ENCODE results near the gene DOLPP1. TPM values are rescaled to one million over a fixed set of nuclear protein-coding genes. Genes with fewer than 3 reads are reported as not detected.

The DOLPP1 gene
- total and polyA plus RNA-seq, 2 of the 13 experiments (the other 11 are each of a cell fraction or from before 2014, with no cell fraction given), result 21.0 to 34.1 TPM

DNA sequence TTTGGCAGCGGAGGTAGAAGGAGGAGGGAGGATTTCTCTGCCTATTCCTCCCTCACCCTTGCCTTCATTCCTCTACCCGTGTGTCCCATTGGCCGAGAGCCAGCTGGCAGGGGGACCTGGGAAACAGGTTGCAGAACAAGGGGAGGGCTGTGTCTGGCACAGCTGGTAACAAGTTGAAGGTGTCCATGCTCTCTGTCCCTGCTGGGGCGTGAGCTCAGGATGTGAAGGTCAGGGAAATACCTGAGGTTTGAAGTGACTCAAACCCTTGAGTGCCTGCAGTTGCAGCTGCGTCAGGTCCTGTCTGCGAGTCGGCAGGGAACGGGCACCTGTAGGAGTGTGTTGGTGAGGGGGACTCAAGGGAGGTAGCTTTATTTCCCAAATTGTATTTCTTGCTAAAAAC is 28.3 kb upstream of the DOLPP1 start:
- H3K9me3 ChIP-seq (ENCODE audit: low read length), result no peaks in the 10 kb centered on the region
- DNase-seq (ENCODE audit: low spot score), result no peak
- in situ Hi-C loops (cut with HindIII; ENCODE audit: extremely low pct_ligation_motif_present, low pct_unique_long_range_greater_than_20kb), result no loop called here
- TF ChIP-seq ZNF382 (CRISPR knock-in tag; IDR thresholded peaks at IDR 0.05; ENCODE audit: borderline replicate concordance) (no peak), RFXAP (CRISPR knock-in tag; IDR thresholded peaks at IDR 0.05; ENCODE audit: borderline replicate concordance) (no peak), IRX3 (CRISPR knock-in tag; IDR thresholded peaks at IDR 0.05; ENCODE audit: borderline replicate concordance, low read depth) (no peak), TCF7 (IDR thresholded peaks at IDR 0.05; ENCODE audit: low read depth) (no peak), ZNF354B (CRISPR knock-in tag; IDR thresholded peaks at IDR 0.05) (no peak), NR2F1 (CRISPR knock-in tag; IDR thresholded peaks at IDR 0.05) (no peak), GTF3A (CRISPR knock-in tag; conservative IDR thresholded peaks at IDR 0.05) (no peak)
- TF ChIP-seq, protein P1, sequence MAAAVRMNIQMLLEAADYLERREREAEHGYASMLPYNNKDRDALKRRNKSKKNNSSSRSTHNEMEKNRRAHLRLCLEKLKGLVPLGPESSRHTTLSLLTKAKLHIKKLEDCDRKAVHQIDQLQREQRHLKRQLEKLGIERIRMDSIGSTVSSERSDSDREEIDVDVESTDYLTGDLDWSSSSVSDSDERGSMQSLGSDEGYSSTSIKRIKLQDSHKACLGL (CRISPR knock-in tag; IDR thresholded peaks at IDR 0.05), result no peak
- TF ChIP-seq, protein P2, sequence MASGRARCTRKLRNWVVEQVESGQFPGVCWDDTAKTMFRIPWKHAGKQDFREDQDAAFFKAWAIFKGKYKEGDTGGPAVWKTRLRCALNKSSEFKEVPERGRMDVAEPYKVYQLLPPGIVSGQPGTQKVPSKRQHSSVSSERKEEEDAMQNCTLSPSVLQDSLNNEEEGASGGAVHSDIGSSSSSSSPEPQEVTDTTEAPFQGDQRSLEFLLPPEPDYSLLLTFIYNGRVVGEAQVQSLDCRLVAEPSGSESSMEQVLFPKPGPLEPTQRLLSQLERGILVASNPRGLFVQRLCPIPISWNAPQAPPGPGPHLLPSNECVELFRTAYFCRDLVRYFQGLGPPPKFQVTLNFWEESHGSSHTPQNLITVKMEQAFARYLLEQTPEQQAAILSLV (CRISPR knock-in tag; IDR thresholded peaks at IDR 0.05; ENCODE audit: borderline replicate concordance), result no peak
- TF ChIP-seq, protein P3, sequence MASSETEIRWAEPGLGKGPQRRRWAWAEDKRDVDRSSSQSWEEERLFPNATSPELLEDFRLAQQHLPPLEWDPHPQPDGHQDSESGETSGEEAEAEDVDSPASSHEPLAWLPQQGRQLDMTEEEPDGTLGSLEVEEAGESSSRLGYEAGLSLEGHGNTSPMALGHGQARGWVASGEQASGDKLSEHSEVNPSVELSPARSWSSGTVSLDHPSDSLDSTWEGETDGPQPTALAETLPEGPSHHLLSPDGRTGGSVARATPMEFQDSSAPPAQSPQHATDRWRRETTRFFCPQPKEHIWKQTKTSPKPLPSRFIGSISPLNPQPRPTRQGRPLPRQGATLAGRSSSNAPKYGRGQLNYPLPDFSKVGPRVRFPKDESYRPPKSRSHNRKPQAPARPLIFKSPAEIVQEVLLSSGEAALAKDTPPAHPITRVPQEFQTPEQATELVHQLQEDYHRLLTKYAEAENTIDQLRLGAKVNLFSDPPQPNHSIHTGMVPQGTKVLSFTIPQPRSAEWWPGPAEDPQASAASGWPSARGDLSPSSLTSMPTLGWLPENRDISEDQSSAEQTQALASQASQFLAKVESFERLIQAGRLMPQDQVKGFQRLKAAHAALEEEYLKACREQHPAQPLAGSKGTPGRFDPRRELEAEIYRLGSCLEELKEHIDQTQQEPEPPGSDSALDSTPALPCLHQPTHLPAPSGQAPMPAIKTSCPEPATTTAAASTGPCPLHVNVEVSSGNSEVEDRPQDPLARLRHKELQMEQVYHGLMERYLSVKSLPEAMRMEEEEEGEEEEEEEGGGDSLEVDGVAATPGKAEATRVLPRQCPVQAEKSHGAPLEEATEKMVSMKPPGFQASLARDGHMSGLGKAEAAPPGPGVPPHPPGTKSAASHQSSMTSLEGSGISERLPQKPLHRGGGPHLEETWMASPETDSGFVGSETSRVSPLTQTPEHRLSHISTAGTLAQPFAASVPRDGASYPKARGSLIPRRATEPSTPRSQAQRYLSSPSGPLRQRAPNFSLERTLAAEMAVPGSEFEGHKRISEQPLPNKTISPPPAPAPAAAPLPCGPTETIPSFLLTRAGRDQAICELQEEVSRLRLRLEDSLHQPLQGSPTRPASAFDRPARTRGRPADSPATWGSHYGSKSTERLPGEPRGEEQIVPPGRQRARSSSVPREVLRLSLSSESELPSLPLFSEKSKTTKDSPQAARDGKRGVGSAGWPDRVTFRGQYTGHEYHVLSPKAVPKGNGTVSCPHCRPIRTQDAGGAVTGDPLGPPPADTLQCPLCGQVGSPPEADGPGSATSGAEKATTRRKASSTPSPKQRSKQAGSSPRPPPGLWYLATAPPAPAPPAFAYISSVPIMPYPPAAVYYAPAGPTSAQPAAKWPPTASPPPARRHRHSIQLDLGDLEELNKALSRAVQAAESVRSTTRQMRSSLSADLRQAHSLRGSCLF (CRISPR knock-in tag; IDR thresholded peaks at IDR 0.05; ENCODE audit: borderline replicate concordance), result no peak
- no peaks in the 10 kb centered on the region for H4K20me1 ChIP-seq (ENCODE audit: insufficient read depth, low read length)
- CTCF ChIA-PET (ENCODE audit: low intra/inter-chr PET ratio, low total read pairs), result no interaction called here
- POLR2A ChIA-PET, result no interaction called here
- H2AFZ ChIP-seq (ENCODE audit: low read length), result no peak overlapping the region
- H3K4me1 ChIP-seq (ENCODE audit: insufficient read depth, low read length), result peaks cover 10% of the 10 kb centered on the region
- no peak overlapping the region for H3K27ac ChIP-seq (ENCODE audit: extremely low read length, insufficient read depth, low read length)
- no peaks in the 10 kb centered on the region for H3K27me3 ChIP-seq (ENCODE audit: control insufficient read depth in 1 of 2, insufficient read depth in 2 of 2, low read length in 2 of 2)
- H3K79me2 ChIP-seq (ENCODE audit: insufficient read depth, low read length), result no peaks in the 10 kb centered on the region
- ATAC-seq, result no peak
- no peak for FAIRE-seq
- BruUV-seq (replicated peaks), result no TSS peak
- H3K9ac ChIP-seq (ENCODE audit: insufficient read depth, low read depth, low read length), result no peak overlapping the region
- 86% methylated on average over 8 of the region's 8 CpGs for WGBS (ENCODE audit: low lambda C conversion rate)
- intact Hi-C loops (cut with micrococcal nuclease; ENCODE audit: unreplicated experiment), result loop anchor here (2.0 kb wide), 1 partner anchor 50 kb away; no protein-coding TSS in a partner anchor
- H3K4me3 ChIP-seq (replicated peaks in 1 of 3; ENCODE audit: insufficient read depth in 1 of 3, low read depth in 2 of 3, low read length in 3 of 3), result no peak overlapping the region
- H3K36me3 ChIP-seq (replicated peaks in 1 of 2; ENCODE audit: control insufficient read depth in 1 of 2, insufficient read depth in 2 of 2, low read length in 2 of 2), result peaks cover 0 to 22% of the 10 kb centered on the region in 2 experiments; a peak in 3 of 5 replicates
- no peak overlapping the region for H3K4me2 ChIP-seq (ENCODE audit: low read depth, low read length)

Data from HepG2 (cell line).